ENCODE results near the gene EVX2.

- TF ChIP-seq REST (IDR thresholded peaks at IDR 0.05) (no peak), TAF1 (conservative IDR thresholded peaks at IDR 0.05) (no peak), ATF3 (IDR thresholded peaks at IDR 0.05) (no peak), RAD21 (IDR thresholded peaks at IDR 0.05) (no peak), EGR1 (IDR thresholded peaks at IDR 0.05; ENCODE audit: low read depth in 2 of 2) (no peak), JUND (IDR thresholded peaks at IDR 0.05) (no peak), YY1 (IDR thresholded peaks at IDR 0.05) (no peak), GABPA (IDR thresholded peaks at IDR 0.05 in 1 of 2, conservative IDR thresholded peaks at IDR 0.05 in 1 of 2) (no peak)
- TF ChIP-seq, protein P1, sequence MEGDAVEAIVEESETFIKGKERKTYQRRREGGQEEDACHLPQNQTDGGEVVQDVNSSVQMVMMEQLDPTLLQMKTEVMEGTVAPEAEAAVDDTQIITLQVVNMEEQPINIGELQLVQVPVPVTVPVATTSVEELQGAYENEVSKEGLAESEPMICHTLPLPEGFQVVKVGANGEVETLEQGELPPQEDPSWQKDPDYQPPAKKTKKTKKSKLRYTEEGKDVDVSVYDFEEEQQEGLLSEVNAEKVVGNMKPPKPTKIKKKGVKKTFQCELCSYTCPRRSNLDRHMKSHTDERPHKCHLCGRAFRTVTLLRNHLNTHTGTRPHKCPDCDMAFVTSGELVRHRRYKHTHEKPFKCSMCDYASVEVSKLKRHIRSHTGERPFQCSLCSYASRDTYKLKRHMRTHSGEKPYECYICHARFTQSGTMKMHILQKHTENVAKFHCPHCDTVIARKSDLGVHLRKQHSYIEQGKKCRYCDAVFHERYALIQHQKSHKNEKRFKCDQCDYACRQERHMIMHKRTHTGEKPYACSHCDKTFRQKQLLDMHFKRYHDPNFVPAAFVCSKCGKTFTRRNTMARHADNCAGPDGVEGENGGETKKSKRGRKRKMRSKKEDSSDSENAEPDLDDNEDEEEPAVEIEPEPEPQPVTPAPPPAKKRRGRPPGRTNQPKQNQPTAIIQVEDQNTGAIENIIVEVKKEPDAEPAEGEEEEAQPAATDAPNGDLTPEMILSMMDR (IDR thresholded peaks at IDR 0.05; ENCODE audit: low read depth, low read length, missing input control), result no peak
- TF ChIP-seq, protein P2, sequence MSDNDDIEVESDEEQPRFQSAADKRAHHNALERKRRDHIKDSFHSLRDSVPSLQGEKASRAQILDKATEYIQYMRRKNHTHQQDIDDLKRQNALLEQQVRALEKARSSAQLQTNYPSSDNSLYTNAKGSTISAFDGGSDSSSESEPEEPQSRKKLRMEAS (IDR thresholded peaks at IDR 0.05), result no peak
- TF ChIP-seq, protein P3, sequence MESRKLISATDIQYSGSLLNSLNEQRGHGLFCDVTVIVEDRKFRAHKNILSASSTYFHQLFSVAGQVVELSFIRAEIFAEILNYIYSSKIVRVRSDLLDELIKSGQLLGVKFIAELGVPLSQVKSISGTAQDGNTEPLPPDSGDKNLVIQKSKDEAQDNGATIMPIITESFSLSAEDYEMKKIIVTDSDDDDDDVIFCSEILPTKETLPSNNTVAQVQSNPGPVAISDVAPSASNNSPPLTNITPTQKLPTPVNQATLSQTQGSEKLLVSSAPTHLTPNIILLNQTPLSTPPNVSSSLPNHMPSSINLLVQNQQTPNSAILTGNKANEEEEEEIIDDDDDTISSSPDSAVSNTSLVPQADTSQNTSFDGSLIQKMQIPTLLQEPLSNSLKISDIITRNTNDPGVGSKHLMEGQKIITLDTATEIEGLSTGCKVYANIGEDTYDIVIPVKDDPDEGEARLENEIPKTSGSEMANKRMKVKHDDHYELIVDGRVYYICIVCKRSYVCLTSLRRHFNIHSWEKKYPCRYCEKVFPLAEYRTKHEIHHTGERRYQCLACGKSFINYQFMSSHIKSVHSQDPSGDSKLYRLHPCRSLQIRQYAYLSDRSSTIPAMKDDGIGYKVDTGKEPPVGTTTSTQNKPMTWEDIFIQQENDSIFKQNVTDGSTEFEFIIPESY (IDR thresholded peaks at IDR 0.05), result no peak
Measured at GRCh38 chr2:176128172-176128981, 44.6 kb upstream of the EVX2 start.

Data from liver (tissue), 3 donors.